Memory B cell (primary cell): ENCODE results near the gene FAM107B.

Experiments used
- ATAC-seq: fragments of 150-1000 bp; cut with Tn5 transposase; 2 replicates; pipeline ENCODE4 v1.10.0; 2021; ENCODE audit warnings: low read depth, mild to moderate bottlenecking, moderate library complexity
- DNase-seq, 2 donors: peaks; one replicate each; pipeline ENCODE4 v3.0.0; 2022; ENCODE audit warnings: low spot score in 2 of 2
- H3K27ac Mint-ChIP-seq: one replicate; pipeline ENCODE4 v1.8.0; 2022; ENCODE audit warnings: mild to moderate bottlenecking, moderate library complexity, mixed read lengths
- H3K27me3 Mint-ChIP-seq: one replicate; pipeline ENCODE4 v1.8.0; 2022; ENCODE audit warnings: mixed read lengths
- H3K36me3 Mint-ChIP-seq: one replicate; pipeline ENCODE4 v1.8.0; 2022; ENCODE audit warnings: mild to moderate bottlenecking, mixed read lengths
- H3K4me1 Mint-ChIP-seq: one replicate; pipeline ENCODE4 v1.8.0; 2022; ENCODE audit warnings: mixed read lengths
- H3K4me3 Mint-ChIP-seq: one replicate; pipeline ENCODE4 v1.8.0; 2022; ENCODE audit warnings: mild to moderate bottlenecking, moderate library complexity, mixed read lengths
- H3K9me3 Mint-ChIP-seq: one replicate; pipeline ENCODE4 v1.8.0; 2022; ENCODE audit warnings: mixed read lengths

The FAM107B gene

DNA sequence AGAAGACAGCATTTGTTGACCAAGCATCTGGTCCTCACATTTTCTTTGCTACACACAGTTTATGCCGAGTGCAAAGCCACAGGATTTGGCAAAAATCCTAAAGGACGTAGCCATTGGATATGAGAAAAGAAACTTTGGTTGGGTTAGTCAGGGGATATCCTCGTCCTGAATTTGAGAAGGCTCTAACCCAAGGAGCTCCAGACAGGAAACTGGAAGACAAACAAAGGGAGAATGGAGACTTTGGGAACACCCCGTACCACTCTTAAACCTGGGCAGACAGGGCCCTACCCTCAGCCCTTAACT is 297.3 kb downstream of the FAM107B start:
- ATAC-seq (no peak), DNase-seq (no peak)
- no peaks in the 10 kb centered on the region for H3K36me3 Mint-ChIP-seq
- H3K4me1 Mint-ChIP-seq, result no peaks in the 10 kb centered on the region
- no peaks in the 10 kb centered on the region for H3K9me3 Mint-ChIP-seq
- H3K4me3 Mint-ChIP-seq, result no peak overlapping the region
- no peak overlapping the region for H3K27ac Mint-ChIP-seq
- H3K27me3 Mint-ChIP-seq, result peaks cover 10% of the 10 kb centered on the region

- H3K9me3 Mint-ChIP-seq, result no peaks in the 10 kb centered on the region
- H3K4me3 Mint-ChIP-seq, result no peak overlapping the region
- no peaks in the 10 kb centered on the region for H3K4me1 Mint-ChIP-seq
- H3K27ac Mint-ChIP-seq, result no peak overlapping the region
- no peaks in the 10 kb centered on the region for H3K36me3 Mint-ChIP-seq
- DNase-seq (no peak), ATAC-seq (no peak)
- peaks cover 15% of the 10 kb centered on the region for H3K27me3 Mint-ChIP-seq
Measured at GRCh38 chr10:14476641-14477407, 297.9 kb downstream of the FAM107B start.

DNA sequence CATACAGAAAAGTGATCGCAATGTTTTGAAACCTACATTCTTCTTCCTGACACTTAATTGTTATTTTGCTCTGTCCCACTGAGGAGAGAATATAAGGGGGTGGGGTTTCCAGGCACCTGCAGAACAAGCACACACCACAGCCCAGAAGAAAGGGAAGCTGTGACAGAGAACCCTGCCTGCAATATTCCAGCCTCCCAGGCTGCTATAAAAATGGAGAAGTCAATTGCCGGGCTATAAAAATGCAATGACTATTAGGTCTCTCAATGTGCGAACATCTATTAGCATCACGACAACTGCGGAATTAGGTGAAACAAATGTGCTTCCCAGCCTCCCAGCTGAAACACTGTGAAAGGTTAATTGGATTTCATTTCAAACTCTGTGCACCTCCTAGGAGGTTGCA is 298.7 kb downstream of the FAM107B start:
- no peak for ATAC-seq
- H3K4me1 Mint-ChIP-seq, result no peaks in the 10 kb centered on the region

GRCh38 chr10:14474656-14475055 is 300.0 kb downstream of the FAM107B start:
- H3K27ac Mint-ChIP-seq, result no peak overlapping the region
- ATAC-seq (no peak), DNase-seq (no peak)
- H3K27me3 Mint-ChIP-seq, result peaks cover 27% of the 10 kb centered on the region
- H3K4me3 Mint-ChIP-seq, result no peak overlapping the region
- peaks cover 1% of the 10 kb centered on the region for H3K36me3 Mint-ChIP-seq
- H3K4me1 Mint-ChIP-seq, result no peaks in the 10 kb centered on the region
- peaks cover 3% of the 10 kb centered on the region for H3K9me3 Mint-ChIP-seq

More for the DNA sequence above, 298.7 kb downstream of the FAM107B start:
- Mint-ChIP-seq H3K4me3 (no peak overlapping the region), H3K9me3 (no peaks in the 10 kb centered on the region), H3K27me3 (peaks cover 17% of the 10 kb centered on the region), H3K27ac (no peak overlapping the region), H3K36me3 (no peaks in the 10 kb centered on the region)
- no peak for DNase-seq

DNA sequence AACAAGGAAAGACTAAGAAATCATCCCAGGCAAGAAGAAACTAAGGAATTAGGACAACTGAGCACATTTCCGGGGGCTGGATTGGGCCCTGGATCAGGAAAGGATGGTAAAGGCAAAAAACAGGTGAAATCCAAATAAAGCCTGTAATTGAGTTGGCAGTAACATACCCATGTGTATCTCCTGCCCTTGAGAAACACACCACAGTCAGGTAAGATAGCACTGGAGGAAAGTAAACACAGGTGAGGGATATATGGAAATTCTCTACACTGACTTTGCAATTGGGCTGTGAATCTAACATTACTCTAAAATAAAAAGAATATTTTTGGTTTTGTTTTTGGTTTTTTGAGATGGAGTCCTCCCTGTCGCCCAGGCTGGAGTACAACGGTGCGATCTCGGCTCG is 303.8 kb downstream of the FAM107B start:
- DNase-seq, result no peak
- Mint-ChIP-seq H3K9me3 (peaks cover 3% of the 10 kb centered on the region), H3K27ac (no peak overlapping the region), H3K27me3 (peaks cover 36% of the 10 kb centered on the region), H3K4me3 (no peak overlapping the region), H3K36me3 (peaks cover 1% of the 10 kb centered on the region), H3K4me1 (no peaks in the 10 kb centered on the region)
- ATAC-seq, result no peak

DNA sequence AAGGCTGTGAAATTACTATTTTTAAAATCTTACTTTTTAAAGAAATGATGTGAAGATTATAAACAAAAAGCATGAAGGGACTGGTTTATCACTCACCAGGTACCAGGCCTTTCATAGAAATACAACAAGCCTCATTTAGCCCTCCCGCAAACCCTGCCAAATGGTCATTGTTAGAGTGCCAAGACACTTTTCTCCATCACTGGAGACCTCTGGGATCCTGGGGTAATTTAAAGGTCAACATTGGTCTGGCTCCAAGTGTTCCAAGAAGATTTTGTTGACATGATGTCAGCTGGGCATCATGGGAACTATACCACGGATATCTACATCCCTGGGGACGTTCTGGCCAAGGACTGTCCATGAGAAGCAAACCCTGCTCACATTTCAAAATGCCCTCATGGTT is 306.0 kb downstream of the FAM107B start:
- Mint-ChIP-seq H3K4me3 (no peak overlapping the region), H3K27me3 (peaks cover 34% of the 10 kb centered on the region), H3K27ac (no peak overlapping the region), H3K9me3 (peaks cover 5% of the 10 kb centered on the region), H3K36me3 (peaks cover 1% of the 10 kb centered on the region), H3K4me1 (no peaks in the 10 kb centered on the region)
- no peak for DNase-seq
- no peak for ATAC-seq
